SK-N-SH (cell line): Measurements from ENCODE around the gene GPR171. TPM values are rescaled to one million over a fixed set of nuclear protein-coding genes. Genes with fewer than 3 reads are reported as not detected.
"Not testable (repeated sequence)": the region's sequence is repeated elsewhere in the genome, so short reads cannot be mapped to it uniquely, and the experiment has no call there.

ENCODE experiments used
- CTCF ChIA-PET: fragments of 300-600, 350-600 bp; formaldehyde crosslinking; extraction: SDS; loops from one replicate; lab custom pipeline; 2021; lab: Yijun Ruan, JAX
- POLR2A ChIA-PET: fragments of 350-600 bp; sonication (Branson Sonifier 250); formaldehyde crosslinking; extraction: SDS; loops from one replicate; lab custom pipeline; 2020; ENCODE audit warnings: antibody characterized with exemption, inconsistent platforms; lab: Yijun Ruan, JAX
- DNase-seq: peaks from one replicate; pipeline ENCODE4 v3.0.0; 2012
- H2AFZ ChIP-seq: fragments of 200-600 bp; sonication (generic); 2 replicates; pipeline ENCODE4 v1.8.1; 2016; ENCODE audit warnings: antibody characterized with exemption, mild to moderate bottlenecking, low read depth
- H3F3A ChIP-seq: fragments of 200-600 bp; sonication (generic); replicated peaks from 2 replicates; pipeline ENCODE3; 2016; ENCODE audit warnings: antibody characterized with exemption, mild to moderate bottlenecking; ENCODE audit not compliant: insufficient read depth
- H3K27ac ChIP-seq, 2 experiments: fragments of 200-500 bp in 1 of 2; fragments of 200-600 bp in 1 of 2; sonication (Bioruptor generic) in 1 of 2; sonication (generic), shearing (Covaris generic) in 1 of 2; 2 replicates each; pipeline versions ENCODE4 v1.5.1 to v1.6.1; 2014 to 2016; ENCODE audit warnings: low read depth in 2 of 2, inconsistent platforms in 1 of 2, low read length in 1 of 2, mild to moderate bottlenecking in 1 of 2, mixed read lengths in 1 of 2
- H3K27me3 ChIP-seq: fragments of 200-600 bp; sonication (generic), shearing (Covaris generic); 2 replicates; pipeline ENCODE4 v1.6.1; 2016; ENCODE audit warnings: mixed run types; ENCODE audit not compliant: insufficient read depth
- H3K36me3 ChIP-seq, 2 experiments: fragments of 200-500 bp in 1 of 2; fragments of 200-600 bp in 1 of 2; sonication (Bioruptor generic) in 1 of 2; sonication (generic) in 1 of 2; replicated peaks in 1 of 2; 2 replicates each; pipeline versions ENCODE3 to v1.5.1; 2014 to 2016; ENCODE audit warnings: low read length in 1 of 2, mild to moderate bottlenecking in 1 of 2; ENCODE audit not compliant: insufficient read depth in 2 of 2, control insufficient read depth in 1 of 2
- H3K4me1 ChIP-seq, 2 experiments: fragments of 200-500 bp in 1 of 2; fragments of 200-600 bp in 1 of 2; sonication (Bioruptor generic) in 1 of 2; sonication (generic), shearing (Covaris generic) in 1 of 2; 2 replicates each; pipeline versions ENCODE4 v1.5.1 to v1.6.1; 2014 to 2016; ENCODE audit warnings: low read depth in 1 of 2, low read length in 1 of 2, mixed run types in 1 of 2; ENCODE audit not compliant: insufficient read depth in 2 of 2, control insufficient read depth in 1 of 2
- H3K4me2 ChIP-seq: fragments of 200-600 bp; sonication (generic), shearing (Covaris generic); 2 replicates; pipeline ENCODE4 v1.6.1; 2017; ENCODE audit warnings: mixed run types
- H3K4me3 ChIP-seq, 2 experiments: fragments of 200-500 bp in 1 of 2; fragments of 200-600 bp in 1 of 2; sonication (Bioruptor generic) in 1 of 2; sonication (generic), shearing (Covaris generic) in 1 of 2; 2 replicates each; pipeline versions ENCODE4 v1.5.1 to v1.8.1; 2014 to 2016; ENCODE audit warnings: low read depth in 2 of 2, inconsistent platforms in 1 of 2, low read length in 1 of 2, mild to moderate bottlenecking in 1 of 2, mixed read lengths in 1 of 2, moderate library complexity in 1 of 2
- H3K79me2 ChIP-seq: fragments of 200-600 bp; sonication (generic); 2 replicates; pipeline ENCODE4 v1.8.1; 2017; ENCODE audit warnings: mild to moderate bottlenecking; ENCODE audit not compliant: insufficient read depth
- H3K9ac ChIP-seq: fragments of 200-600 bp; sonication (generic); 2 replicates; pipeline ENCODE4 v1.6.1; 2017; ENCODE audit warnings: mixed run types
- H3K9me2 ChIP-seq: fragments of 200-600 bp; sonication (generic); 2 replicates; pipeline ENCODE4 v1.6.1; 2017; ENCODE audit warnings: mixed run types
- H3K9me3 ChIP-seq: fragments of 200-600 bp; sonication (generic); 2 replicates; pipeline ENCODE4 v1.6.1; 2017; ENCODE audit warnings: mixed run types, mild to moderate bottlenecking, moderate library complexity
- H4K20me1 ChIP-seq: fragments of 200-600 bp; sonication (generic); 2 replicates; pipeline ENCODE4 v1.6.1; 2017; ENCODE audit warnings: mild to moderate bottlenecking, mixed run types; ENCODE audit not compliant: insufficient read depth
- GATA2 ChIP-seq: sonication (generic); formaldehyde crosslinking; IDR thresholded peaks from 2 replicates; pipeline ENCODE4 v1.5.0; 2020; ENCODE audit warnings: mild to moderate bottlenecking, missing genetic modification reagents
- JUND ChIP-seq: IDR thresholded peaks from 2 replicates; pipeline ENCODE4 v1.4.0; 2012
- NFIC ChIP-seq: IDR thresholded peaks from 2 replicates; pipeline ENCODE4 v1.4.0; 2012; ENCODE audit warnings: borderline replicate concordance
- NRF1 ChIP-seq: IDR thresholded peaks from 2 replicates; pipeline ENCODE4 v1.6.1; 2012; ENCODE audit warnings: low read depth, mild to moderate bottlenecking, low read length
- RCOR1 ChIP-seq: fragments of 150-350 bp; IDR thresholded peaks from 2 replicates; pipeline ENCODE4 v1.6.1; 2017; ENCODE audit warnings: antibody characterized with exemption, low read length
- RFX5 ChIP-seq: IDR thresholded peaks from 2 replicates; pipeline ENCODE4 v1.6.1; 2012; ENCODE audit warnings: mild to moderate bottlenecking, improper control_type of control experiment, low read length
- RXRA ChIP-seq: IDR thresholded peaks from 2 replicates; pipeline ENCODE4 v1.4.0; 2012; ENCODE audit warnings: low read depth, mild to moderate bottlenecking, borderline replicate concordance
- SIN3A ChIP-seq: IDR thresholded peaks from 2 replicates; pipeline ENCODE4 v1.6.1; 2012; ENCODE audit warnings: low read depth, mild to moderate bottlenecking, low read length, moderate library complexity, borderline replicate concordance
- TAF1 ChIP-seq: IDR thresholded peaks from 2 replicates; pipeline ENCODE4 v1.6.1; 2012; ENCODE audit warnings: low read depth, mild to moderate bottlenecking, low read length, moderate library complexity, borderline replicate concordance
- TCF12 ChIP-seq: IDR thresholded peaks from 2 replicates; pipeline ENCODE4 v1.4.0; 2012
- TEAD4 ChIP-seq: IDR thresholded peaks from 2 replicates; pipeline ENCODE4 v1.4.0; 2012; ENCODE audit warnings: mild to moderate bottlenecking, borderline replicate concordance; ENCODE audit not compliant: insufficient read depth
- YY1 ChIP-seq: IDR thresholded peaks from 2 replicates; pipeline ENCODE4 v1.4.0; 2012; ENCODE audit warnings: low read depth, mild to moderate bottlenecking
- WGBS: methylation state at CpG from one replicate; pipeline ENCODE4 v1.1.6; 2017; ENCODE audit warnings: low lambda C conversion rate; 5-methylcytosine and 5-hydroxymethylcytosine counted together
- polyA plus RNA-seq, 3 experiments: library from polyadenylated mRNA; depleted of rRNA; stranded (reverse); fragments of >200 nt; gene quantifications; 2 replicates each; pipeline ENCODE4 v1.2.3, GENCODE V29; 2012
- TF ChIP-seq, protein P1 (sequence below): IDR thresholded peaks from 2 replicates; pipeline ENCODE4 v1.4.0; 2012; ENCODE audit warnings: low read depth
- TF ChIP-seq, protein P2 (sequence below): IDR thresholded peaks from 2 replicates; pipeline ENCODE4 v1.4.0; 2012; ENCODE audit warnings: low read depth, borderline replicate concordance

GPR171 gene
- polyA plus RNA-seq, 1 of the 3 experiments (the other 2 are of a cell fraction): not detected

DNA sequence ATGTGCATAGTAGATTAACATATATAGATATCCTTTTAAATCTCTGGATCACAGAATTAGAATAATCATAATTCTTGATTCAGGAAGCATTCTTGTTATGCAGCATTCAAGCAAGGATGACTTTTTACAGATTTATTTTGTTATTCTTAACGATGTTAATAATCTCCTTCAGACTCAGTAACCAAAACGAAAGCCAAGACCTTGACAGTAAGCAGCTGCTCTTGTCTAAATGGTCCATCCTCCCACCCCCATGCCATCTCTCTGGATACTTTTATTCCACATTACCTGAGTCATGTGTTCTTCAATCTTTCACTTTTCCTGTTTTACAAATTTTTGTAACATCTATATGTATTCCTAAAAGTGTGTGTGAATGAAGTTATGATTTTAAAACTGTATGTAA, 33.3 kb upstream of the GPR171 start:
- H3K9ac ChIP-seq: no peak overlapping the region
- no peaks in the 10 kb centered on the region for H3K79me2 ChIP-seq
- no peaks in the 10 kb centered on the region; the same call in 1 of the 2 replicates for H3K27me3 ChIP-seq
- no peak for DNase-seq
- no peaks in the 10 kb centered on the region for H3K36me3 ChIP-seq
- POLR2A ChIA-PET: no interaction called here
- no peaks in the 10 kb centered on the region for H4K20me1 ChIP-seq
- no peak overlapping the region for H3K4me2 ChIP-seq
- H3K27ac ChIP-seq: no peak overlapping the region
- CTCF ChIA-PET: no interaction called here
- 15% methylated on average over 2 of the region's 2 CpGs for WGBS
- TF ChIP-seq RFX5: no peak
- no peak for TF ChIP-seq NRF1
- no peak for TF ChIP-seq RXRA
- no peaks in the 10 kb centered on the region for H3K9me2 ChIP-seq
- no peak overlapping the region for H3K4me3 ChIP-seq
- no peaks in the 10 kb centered on the region; a peak in 1 of 4 replicates for H3K4me1 ChIP-seq
- no peak overlapping the region for H2AFZ ChIP-seq
- no peaks in the 10 kb centered on the region for H3K9me3 ChIP-seq
- H3F3A ChIP-seq: peaks cover 4% of the 10 kb centered on the region

DNA sequence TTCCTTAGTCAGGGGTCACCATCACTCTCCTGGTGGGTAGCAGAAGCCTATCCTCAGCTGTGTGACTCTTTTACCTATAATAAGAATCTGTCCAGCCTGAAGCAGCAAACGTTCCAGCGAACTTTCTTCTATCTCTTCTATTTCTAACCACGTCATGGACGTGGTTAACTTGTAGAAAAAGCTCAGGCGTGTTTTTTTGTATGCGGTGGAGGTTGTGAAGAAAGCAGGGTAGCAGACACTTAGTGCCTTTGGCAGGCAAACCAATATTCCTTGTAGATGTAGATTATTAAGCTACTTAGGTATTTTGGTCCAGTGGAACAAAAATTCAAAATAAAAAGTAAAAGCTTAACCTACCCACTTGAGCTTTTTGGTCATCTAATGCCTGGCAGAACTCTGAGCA, 31.8 kb upstream of the GPR171 start:
- Histone ChIP-seq H3K9me3 (no peaks in the 10 kb centered on the region), H3K9ac (no peak overlapping the region), H4K20me1 (no peaks in the 10 kb centered on the region), H3F3A (peaks cover 4% of the 10 kb centered on the region), H2AFZ (no peak overlapping the region), H3K27me3 (no peaks in the 10 kb centered on the region; the same call in 1 of the 2 replicates), H3K36me3 (no peaks in the 10 kb centered on the region), H3K4me1 (no peaks in the 10 kb centered on the region; a peak in 1 of 4 replicates), H3K27ac (no peak overlapping the region), H3K4me2 (no peak overlapping the region), H3K79me2 (no peaks in the 10 kb centered on the region), H3K4me3 (no peak overlapping the region), H3K9me2 (no peaks in the 10 kb centered on the region)
- TF ChIP-seq RCOR1 (no peak), RXRA (no peak), SIN3A (no peak), TCF12 (no peak), YY1 (no peak), JUND (no peak), GATA2 (CRISPR knock-in tag) (no peak), NRF1 (no peak), NFIC (no peak)
- TF ChIP-seq, protein P1, sequence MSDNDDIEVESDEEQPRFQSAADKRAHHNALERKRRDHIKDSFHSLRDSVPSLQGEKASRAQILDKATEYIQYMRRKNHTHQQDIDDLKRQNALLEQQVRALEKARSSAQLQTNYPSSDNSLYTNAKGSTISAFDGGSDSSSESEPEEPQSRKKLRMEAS: no peak
- CTCF ChIA-PET: interaction anchor here (1.4 to 1.9 kb wide), 3 partner anchors 20 to 67 kb away, joined by 3 to 5 read pairs (median 4); no protein-coding TSS in a partner anchor
- no peak for DNase-seq
- WGBS: 61% methylated on average over 6 of the region's 6 CpGs
- POLR2A ChIA-PET: no interaction called here

DNA sequence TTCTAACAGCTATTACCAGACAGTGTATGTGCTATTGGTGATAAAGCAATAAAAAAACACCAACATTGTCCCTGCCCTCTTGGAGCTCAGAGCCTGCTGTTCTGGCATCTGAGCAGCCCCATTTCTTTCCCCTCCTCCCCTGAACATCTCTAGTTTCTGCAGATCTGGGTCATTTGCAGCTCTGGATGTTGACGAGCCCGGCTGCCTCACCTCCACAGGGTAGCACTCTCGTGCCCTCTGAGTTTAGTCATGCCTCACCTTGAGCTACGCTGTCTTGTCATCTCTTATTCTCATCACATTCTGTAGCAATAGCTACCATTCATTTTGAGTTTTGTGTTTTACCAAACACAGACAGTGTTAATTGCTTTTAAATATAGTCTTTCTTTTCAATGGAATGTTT, 30.0 kb upstream of the GPR171 start:
- CTCF ChIA-PET: interaction anchor here (0.9 to 1.9 kb wide), 5 partner anchors 23 to 606 kb away, joined by 3 to 6 read pairs (median 3); no protein-coding TSS in a partner anchor
- 65% methylated on average over 4 of the region's 4 CpGs for WGBS

DNA sequence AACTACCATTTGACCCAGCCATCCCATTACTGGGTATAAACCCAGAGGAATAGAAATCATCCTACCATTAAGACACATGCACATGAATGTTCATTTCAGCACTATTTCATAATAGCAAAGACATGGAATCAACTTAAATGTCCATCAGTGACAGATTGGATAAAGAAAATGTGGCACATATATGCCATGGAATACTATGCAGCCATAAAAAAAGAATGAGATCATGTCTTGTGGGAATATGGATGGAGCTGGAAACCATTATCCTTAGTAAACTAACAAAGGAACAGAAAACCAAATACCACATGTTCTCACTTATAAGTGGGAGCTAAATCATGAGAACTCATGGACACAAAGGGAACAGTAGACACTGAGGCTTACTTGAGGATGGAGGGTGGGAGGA, 29.4 kb upstream of the GPR171 start:
- H2AFZ ChIP-seq, H3K4me1 ChIP-seq, H3K4me3 ChIP-seq, H4K20me1 ChIP-seq, H3K27ac ChIP-seq, H3K9me2 ChIP-seq, H3K9me3 ChIP-seq, H3K27me3 ChIP-seq, H3K4me2 ChIP-seq, DNase-seq, H3F3A ChIP-seq, H3K36me3 ChIP-seq, H3K79me2 ChIP-seq, H3K9ac ChIP-seq, POLR2A ChIA-PET: not testable (repeated sequence)
- CTCF ChIA-PET: interaction anchor here (0.9 to 1.9 kb wide), 6 partner anchors 23 to 606 kb away, joined by 3 to 6 read pairs (median 3); no protein-coding TSS in a partner anchor

More for the DNA sequence above, 30.0 kb upstream of the GPR171 start:
- Histone ChIP-seq H3K27me3 (no peaks in the 10 kb centered on the region; the same call in 1 of the 2 replicates), H3K9ac (no peak overlapping the region), H3K36me3 (no peaks in the 10 kb centered on the region), H3K79me2 (no peaks in the 10 kb centered on the region), H3F3A (peaks cover 4% of the 10 kb centered on the region), H3K4me2 (no peak overlapping the region), H2AFZ (no peak overlapping the region), H3K9me2 (no peaks in the 10 kb centered on the region), H3K4me1 (no peaks in the 10 kb centered on the region; a peak in 2 of 4 replicates), H4K20me1 (no peaks in the 10 kb centered on the region), H3K9me3 (no peaks in the 10 kb centered on the region), H3K4me3 (no peak overlapping the region), H3K27ac (no peak overlapping the region)
- TF ChIP-seq, protein P2, sequence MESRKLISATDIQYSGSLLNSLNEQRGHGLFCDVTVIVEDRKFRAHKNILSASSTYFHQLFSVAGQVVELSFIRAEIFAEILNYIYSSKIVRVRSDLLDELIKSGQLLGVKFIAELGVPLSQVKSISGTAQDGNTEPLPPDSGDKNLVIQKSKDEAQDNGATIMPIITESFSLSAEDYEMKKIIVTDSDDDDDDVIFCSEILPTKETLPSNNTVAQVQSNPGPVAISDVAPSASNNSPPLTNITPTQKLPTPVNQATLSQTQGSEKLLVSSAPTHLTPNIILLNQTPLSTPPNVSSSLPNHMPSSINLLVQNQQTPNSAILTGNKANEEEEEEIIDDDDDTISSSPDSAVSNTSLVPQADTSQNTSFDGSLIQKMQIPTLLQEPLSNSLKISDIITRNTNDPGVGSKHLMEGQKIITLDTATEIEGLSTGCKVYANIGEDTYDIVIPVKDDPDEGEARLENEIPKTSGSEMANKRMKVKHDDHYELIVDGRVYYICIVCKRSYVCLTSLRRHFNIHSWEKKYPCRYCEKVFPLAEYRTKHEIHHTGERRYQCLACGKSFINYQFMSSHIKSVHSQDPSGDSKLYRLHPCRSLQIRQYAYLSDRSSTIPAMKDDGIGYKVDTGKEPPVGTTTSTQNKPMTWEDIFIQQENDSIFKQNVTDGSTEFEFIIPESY: no peak
- TF ChIP-seq TEAD4 (no peak), TAF1 (no peak)
- POLR2A ChIA-PET: no interaction called here
- DNase-seq: no peak
